HG02870 (cell line): Measurements from ENCODE around the gene PRDM13.
"Not testable (repeated sequence)": the region's sequence is repeated elsewhere in the genome, so short reads cannot be mapped to it uniquely, and the experiment has no call there.

Source experiments
- ATAC-seq: cut with Tn5 transposase; IDR thresholded peaks from one replicate; pipeline ENCODE4 v1.9.1; 2021; ENCODE audit warnings: mild to moderate bottlenecking, moderate library complexity; ENCODE audit not compliant: unreplicated experiment

Gene PRDM13

GRCh38 chr6:99606656-99607415 lies at the start of gene PRDM13:
PRDM13 (plus strand) TSS chr6:99606833; CDS start chr6:99607035, 202 bp downstream.
- ATAC-seq: no peak

DNA sequence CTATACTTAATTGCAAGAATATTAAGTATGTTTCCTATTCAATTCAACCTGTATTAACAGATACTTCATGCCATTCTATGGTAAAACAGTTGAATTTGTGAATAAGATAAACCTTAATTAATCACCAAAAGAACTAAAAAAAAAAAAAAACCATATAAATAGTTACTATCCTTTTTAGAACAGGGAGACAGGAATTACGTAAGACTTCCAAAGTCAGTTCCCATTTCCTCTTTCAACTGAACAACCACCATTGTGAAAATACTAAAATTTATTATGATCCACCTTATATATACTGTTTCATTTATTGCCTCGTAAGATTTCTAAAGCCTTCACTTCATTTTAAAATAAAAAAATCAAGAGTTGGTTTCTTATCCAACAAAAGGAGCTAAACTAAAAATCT lies 47.6 kb upstream of the PRDM13 start:
- ATAC-seq: no peak

GRCh38 chr6:99560668-99561067 lies 46.0 kb upstream of the PRDM13 start:
- no peak for ATAC-seq

DNA sequence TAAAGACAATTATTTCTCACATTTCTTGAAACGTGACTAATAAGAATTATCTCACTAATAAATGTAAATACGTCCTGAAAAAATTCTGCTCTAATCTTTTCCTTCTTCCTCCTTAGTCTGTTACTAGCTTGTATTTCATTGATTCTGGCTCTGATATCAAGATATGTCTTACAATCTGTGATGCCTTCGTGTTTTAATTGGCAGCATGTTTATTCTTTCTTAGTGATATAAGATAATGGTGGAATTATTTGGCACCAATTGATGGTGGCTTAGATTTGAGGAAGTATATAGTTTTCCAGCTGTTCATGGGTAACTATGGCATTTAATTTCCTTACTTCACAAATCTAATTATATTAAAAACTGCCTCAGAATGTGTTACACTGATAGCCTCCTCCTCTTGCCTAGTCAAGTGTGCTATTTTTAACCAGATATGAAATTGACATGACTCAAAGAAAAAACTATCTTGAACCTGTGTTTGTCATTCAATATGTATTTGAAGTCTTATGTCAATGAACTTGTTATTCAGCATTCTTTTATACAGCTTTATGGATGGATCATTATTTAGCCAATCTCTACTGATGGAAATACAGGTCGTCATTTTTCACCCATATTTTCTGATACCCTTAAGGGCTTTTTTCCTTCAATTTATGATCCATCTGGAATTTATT lies 43.4 kb upstream of the PRDM13 start:
- no peak for ATAC-seq

DNA sequence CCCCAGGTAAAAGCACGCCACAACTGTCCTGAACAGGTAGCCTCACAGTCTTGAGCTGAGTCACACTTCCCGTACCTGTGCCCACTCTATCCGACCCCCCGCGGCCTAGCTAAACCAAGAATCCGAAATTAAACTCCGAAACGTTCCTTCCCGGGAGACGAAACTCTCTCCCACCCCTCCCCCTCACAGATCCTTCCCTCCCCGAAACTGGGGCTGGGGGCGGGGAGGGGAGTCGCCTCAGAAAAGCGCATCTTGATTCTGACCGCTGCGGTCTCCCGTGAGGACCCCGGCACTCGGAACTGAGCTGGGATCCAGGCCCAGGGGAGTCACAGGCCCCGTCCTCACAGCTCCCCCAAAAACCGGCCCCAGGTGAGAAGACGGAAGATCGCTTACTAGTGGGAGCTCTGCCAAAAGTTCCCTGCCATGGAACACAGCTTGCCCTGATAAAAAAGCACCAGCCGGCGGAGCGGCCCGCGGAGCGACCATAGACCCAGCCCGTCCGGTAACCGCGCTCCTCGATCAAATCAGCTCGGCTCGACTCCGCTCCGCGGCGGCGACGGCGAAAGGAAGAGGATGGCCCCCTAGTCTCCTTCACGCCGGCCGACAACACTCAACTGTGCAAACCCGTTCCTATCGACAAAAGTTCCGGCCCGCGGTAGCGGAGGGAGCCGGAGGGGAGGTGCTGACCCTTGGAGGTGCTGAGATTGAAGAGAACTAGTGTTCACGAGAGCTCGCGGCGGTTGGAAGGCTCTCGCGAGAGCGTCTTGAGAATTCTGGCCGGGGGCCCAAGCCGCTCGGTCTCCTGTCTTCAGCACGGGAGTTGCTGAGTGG lies 38.3 kb upstream of the PRDM13 start, which contains the start of gene CCNC:
TSS of gene CCNC (minus strand) at position 558 of the 831 bp plus-strand sequence. CDS start at position 425, 133 bp downstream.
- peak; percentile 97 for ATAC-seq

- no peak for ATAC-seq
These were observed 32.5 kb upstream of the PRDM13 start for GRCh38 chr6:99573980-99574617.

GRCh38 chr6:99575544-99576227 lies 30.9 kb upstream of the PRDM13 start:
- ATAC-seq: no peak

DNA sequence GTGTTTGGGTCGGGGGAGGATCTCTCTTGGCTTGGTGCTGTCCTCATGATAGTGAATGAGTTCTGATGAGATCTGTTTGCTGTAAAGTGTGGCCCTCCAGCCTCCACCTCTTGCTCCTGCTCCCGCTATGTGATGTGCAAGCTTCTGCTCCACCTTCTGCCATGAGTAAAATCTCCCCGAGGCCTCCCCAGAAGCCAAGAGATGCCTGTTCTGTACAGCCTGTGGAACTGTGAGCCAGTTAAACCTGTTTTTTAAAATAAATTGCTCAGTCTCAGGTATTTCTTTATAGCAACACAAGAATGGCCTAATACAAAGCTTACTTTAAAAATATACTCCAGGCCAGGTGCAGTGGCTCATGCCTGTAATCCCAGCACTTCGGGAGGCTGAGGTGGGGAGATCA lies 26.9 kb upstream of the PRDM13 start:
- ATAC-seq: no peak

DNA sequence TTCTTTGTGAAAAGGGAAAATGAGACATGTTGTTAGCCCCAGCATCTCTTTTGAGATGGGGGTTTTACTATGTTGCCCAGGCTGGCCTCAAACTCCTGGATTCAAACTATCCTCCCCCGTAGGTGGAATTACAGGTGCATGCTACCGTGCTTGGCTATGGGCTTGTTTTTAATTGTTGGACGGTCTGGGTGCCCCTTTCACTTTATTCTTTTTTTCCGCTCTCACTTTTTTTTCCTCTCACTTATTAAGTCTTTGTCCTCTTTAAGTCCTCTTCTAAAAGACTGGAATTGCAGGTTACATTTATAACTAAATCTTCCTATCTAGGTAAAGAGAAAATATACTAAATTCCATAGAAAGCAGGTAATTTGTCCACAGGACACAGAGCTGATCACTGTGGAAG lies 18.8 kb upstream of the PRDM13 start:
- ATAC-seq: no peak

GRCh38 chr6:99588618-99589289 lies 17.9 kb upstream of the PRDM13 start:
- peak; percentile 95 for ATAC-seq

DNA sequence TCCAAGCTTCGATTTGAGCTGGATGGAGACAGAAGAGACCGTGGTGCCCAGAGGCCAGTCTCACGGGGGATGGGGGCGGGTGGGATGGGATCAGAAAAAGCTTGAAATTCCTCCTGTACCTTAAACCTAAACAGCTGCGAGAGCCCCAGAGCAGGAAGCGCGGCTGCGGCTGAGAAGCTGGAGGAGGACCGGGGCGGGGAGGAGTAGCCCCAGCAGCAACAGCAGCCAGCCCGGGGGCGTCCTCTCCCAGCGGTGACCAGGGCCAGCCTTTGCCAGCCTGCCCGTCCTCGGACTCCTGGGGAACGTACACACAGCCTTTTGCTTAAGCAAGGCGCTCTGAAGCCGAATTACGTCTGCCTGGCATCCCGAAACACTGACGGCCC lies 17.4 kb upstream of the PRDM13 start:
- peak; percentile 22 for ATAC-seq

GRCh38 chr6:99589907-99590493 lies 16.6 kb upstream of the PRDM13 start:
- ATAC-seq: no peak

DNA sequence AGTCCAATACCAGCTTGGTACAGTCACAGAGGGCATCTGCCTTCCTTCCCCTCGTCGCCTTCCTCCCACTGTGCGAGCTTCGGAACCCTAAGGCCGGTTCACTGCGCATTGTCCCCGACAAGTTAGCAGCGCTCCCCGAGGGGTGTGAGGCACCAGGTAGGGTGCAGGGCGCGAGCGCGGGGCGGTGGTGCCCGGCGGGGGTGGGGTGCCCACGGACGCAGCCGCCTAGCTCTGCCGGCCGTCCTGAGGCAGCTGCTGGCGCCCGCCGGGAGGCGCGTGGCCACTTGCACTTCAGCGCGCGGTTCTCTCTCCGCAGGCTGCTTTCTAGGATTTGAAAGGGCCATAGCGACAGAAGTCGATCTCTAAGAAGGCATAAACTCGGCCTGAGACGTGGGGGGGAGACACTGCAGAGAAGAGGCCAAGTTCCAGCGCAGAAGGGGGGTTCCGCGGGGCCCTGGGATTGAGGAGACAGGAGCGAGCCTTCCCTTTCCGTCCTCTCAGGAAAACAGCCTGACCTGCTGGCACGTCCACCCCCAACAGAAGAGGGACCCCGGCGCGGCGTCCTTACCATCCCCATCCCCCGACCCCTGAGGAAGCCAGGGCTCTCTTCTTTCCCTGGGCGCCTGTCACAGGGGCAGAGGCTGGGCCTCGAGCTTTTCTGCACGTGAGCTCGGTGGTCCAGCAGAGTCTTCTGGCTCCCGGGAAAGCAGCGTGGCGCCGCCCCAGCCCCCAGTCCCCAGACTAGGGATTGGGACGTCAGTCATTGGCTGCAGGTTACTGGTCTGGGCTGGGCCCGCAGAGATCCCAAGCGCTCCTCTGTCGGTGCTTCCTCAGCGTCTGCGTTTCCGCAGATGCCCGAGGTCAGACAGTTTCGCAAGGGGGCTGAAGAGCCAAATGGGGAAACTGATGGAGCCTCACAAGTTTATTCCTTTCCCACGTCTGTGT lies 15.6 kb upstream of the PRDM13 start:
- no peak for ATAC-seq

- no peak for ATAC-seq
These were observed 14.8 kb upstream of the PRDM13 start for GRCh38 chr6:99591673-99592364.

DNA sequence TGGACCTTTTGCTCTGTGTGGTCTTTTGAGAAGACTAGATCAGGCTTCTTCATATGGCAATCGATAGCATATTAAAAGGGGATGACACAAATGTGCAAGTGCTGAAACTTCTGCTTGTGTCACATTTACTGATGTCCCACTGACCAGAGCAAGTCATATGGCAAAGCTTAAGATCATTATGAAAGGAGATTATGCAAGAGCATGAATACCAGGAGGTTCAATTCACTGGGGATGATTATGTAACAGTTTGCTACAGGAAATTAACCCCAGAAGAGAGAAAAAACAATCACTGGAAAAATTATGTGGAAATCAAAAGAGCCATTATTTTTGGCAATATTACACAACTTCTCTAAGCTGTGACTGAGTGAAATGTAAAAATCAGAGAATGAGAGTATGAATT lies 13.7 kb upstream of the PRDM13 start:
- no peak for ATAC-seq

- not testable (repeated sequence) for ATAC-seq
These were observed 11.9 kb upstream of the PRDM13 start for GRCh38 chr6:99594696-99595095.

DNA sequence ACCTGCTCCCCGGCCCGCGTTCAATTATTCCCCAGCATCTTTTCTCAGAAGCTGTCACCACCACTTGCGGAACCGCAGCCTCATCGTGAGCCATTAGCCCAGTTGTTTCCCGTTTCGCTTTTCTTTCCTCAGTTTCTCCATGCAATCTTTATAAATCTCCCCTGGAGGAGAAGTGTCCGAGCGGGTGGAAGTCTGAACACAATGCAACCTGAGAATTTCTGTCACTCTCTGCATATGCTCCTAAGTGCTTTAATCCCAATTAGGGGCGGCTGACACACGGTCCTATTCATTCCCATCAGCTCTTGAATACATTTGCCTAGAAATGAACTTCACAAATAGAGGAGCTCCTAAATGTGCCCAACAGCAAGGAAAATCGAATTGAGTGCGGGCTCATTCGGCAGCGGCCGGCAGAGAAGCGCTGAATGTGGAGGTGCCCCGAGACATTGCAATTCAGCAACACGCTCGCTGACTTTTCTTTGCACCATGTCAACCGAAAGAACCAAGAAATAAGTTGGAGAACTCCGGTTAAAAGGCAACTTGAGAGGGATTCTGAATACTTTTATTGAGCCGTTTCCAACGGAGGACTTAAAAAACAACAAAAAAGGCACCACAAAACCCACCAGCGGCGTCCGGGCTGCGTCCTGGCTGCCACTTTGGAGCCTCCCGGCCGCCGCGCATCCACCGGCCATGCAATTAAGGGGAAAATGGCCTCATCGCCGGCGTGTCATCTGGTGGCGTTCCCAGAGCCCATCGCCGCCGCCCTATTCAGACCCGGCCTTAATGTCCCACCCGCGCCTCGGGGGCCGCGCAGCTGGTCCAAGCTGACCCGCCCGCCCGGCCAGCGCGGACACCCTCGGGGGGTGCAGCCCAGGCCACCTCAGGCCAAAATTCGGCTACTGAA lies 3.9 kb upstream of the PRDM13 start:
- peak; percentile 14 for ATAC-seq
